Adrenal gland (tissue), 12 donors: ENCODE results near the gene NODAL. TPM values are rescaled to one million over a fixed set of nuclear protein-coding genes. Genes with fewer than 3 reads are reported as not detected.

Source experiments
- DNase-seq, 7 donors: peaks; one replicate each; pipeline ENCODE4 v3.0.0-alpha.2; 2019 to 2020
- H3K27ac ChIP-seq, 5 donors: fragments of 200-600 bp; sonication (generic) in 4 of 5; 1 replicate in 3 of 5; 2 replicates in 2 of 5; pipeline versions ENCODE4 v1.5.1 to v1.8.0; 2016 to 2020; ENCODE audit warnings: mild to moderate bottlenecking in 1 of 5
- H3K27me3 ChIP-seq: fragments of 200-600 bp; 2 replicates; pipeline ENCODE4 v1.8.0; 2021
- H3K36me3 ChIP-seq, 2 donors: fragments of 200-600 bp; replicated peaks in 1 of 2; 1 replicate in 1 of 2; 2 replicates in 1 of 2; pipeline versions ENCODE4 v1.5.1 to v1.8.0; 2018 to 2022
- H3K4me1 ChIP-seq, 2 donors: fragments of 200-600 bp; replicated peaks in 1 of 2; 1 replicate in 1 of 2; 2 replicates in 1 of 2; pipeline versions ENCODE4 v1.5.1 to v1.8.0; 2018 to 2021
- H3K4me3 ChIP-seq, 4 donors: fragments of 200-600 bp; sonication (generic) in 3 of 4; one replicate each; pipeline ENCODE4 v1.5.1; 2016 to 2018
- H3K9me3 ChIP-seq, 3 donors: fragments of 200-600 bp; sonication (generic) in 1 of 3; replicated peaks in 1 of 3; 1 replicate in 2 of 3; 2 replicates in 1 of 3; pipeline versions ENCODE4 v1.5.1 to v1.8.0; 2016 to 2021
- CTCF ChIP-seq, 6 experiments: fragments of 450-650 bp in 4 of 6; fragments of 200-600 bp in 2 of 6; sonication (generic) in 1 of 6; IDR thresholded peaks; 1 replicate in 5 of 6; 2 replicates in 1 of 6; pipeline versions ENCODE4 v1.5.1 to v1.8.0; 2016 to 2021; ENCODE audit warnings: antibody characterized with exemption in 6 of 6, mild to moderate bottlenecking in 2 of 6, moderate library complexity in 1 of 6
- POLR2A ChIP-seq, 2 donors: fragments of 450-650 bp; IDR thresholded peaks; one replicate each; pipeline ENCODE4 v1.6.1; 2017; ENCODE audit warnings: antibody characterized with exemption in 2 of 2, mild to moderate bottlenecking in 2 of 2, moderate library complexity in 1 of 2
- WGBS, 4 donors: extraction: QIAGEN DNeasy Blood & Tissue Kit in 2 of 4; methylation state at CpG; one replicate each; pipeline versions ENCODE4 v1.1.5 to v1.1.7; 2013 to 2017; 5-methylcytosine and 5-hydroxymethylcytosine counted together
- intact Hi-C, 2 donors: fragments of 100-400 bp; cut with DNase I; formaldehyde crosslinking; loops; one replicate each; pipeline versions ENCODE4 v1.14.1 to v1.15.0; 2022 to 2023
- polyA plus RNA-seq, 3 donors: library from polyadenylated mRNA; stranded (reverse); fragments of 200-250 nt in 2 of 3; fragments of 350-450 nt in 1 of 3; fragmentation: Illumina TruSeq in 1 of 3; extraction: RNeasy Lipid Tissue Mini Kit (QIAGEN cat#74804) in 1 of 3; gene quantifications; one replicate each; pipeline ENCODE4 v1.2.3, GENCODE V29; 2013 to 2014
- total RNA-seq, 9 donors: library from RNA; depleted of rRNA in 4 of 9; stranded (reverse); fragments of >200 nt in 4 of 9; fragments of 120-200 nt in 1 of 9; fragmentation: NEBNext Ultra II Directional in 1 of 9; extraction: Animal tissue kit (Norgen Biotek cat#: 25700) in 1 of 9; gene quantifications; one replicate each; pipeline versions ENCODE4 v1.1.0 to v1.2.4, GENCODE V29; 2013 to 2023
- donor health status: healthy with polysubstance abuse.
- donor health status: Bipolar disorder and iron deficiency.
- donor health status: DM: yes; HTN: yes; CAD: no.
- donor health status: DM: no; HTN: no; CAD: no.
- donor health status: DM: no; HTN: no; CAD: no.
- donor health status: DM: yes; HTN: yes; CAD: no.

NODAL gene
- total and polyA plus RNA-seq, 12 donors, result not detected

GRCh38 chr10:70404036-70404786 lies 37.3 kb downstream of the NODAL start, which contains the start of gene EIF4EBP2:
Gene EIF4EBP2, plus strand, starts transcription at chr10:70404145. Its CDS starts 257 bp downstream, at chr10:70404402.
- TF ChIP-seq CTCF (IDR thresholded peaks at IDR 0.05) (peak in 1 of 6 experiments; percentile 12), POLR2A (IDR thresholded peaks at IDR 0.05) (peak; percentile 96 to 99)
- peak; percentile 97 to 99 (median 99) for DNase-seq
- H3K27ac ChIP-seq, result peak within 1 kb of the TSS; percentile 94 to 99 (median 97)
- peak within 1 kb of the TSS; percentile 25 to 93 (median 30) for H3K4me3 ChIP-seq
- H3K27me3 ChIP-seq, result no peaks in the 10 kb centered on the region
- no peaks in the 10 kb centered on the region for H3K9me3 ChIP-seq
- peaks cover 36 to 37% of the 10 kb centered on the region in 2 donors for H3K4me1 ChIP-seq
- 0 to 1% (median 0%) methylated on average over 16 to 100 of the region's 103 CpGs for WGBS, 4 donors
- intact Hi-C loops, result no loop called here
- no peaks in the 10 kb centered on the region for H3K36me3 ChIP-seq

GRCh38 chr10:70403483-70404035 lies 37.9 kb downstream of the NODAL start:
- peak overlapping the region in 3 of 5 donors; percentile 97 to 99 (median 98) for H3K27ac ChIP-seq
- H3K36me3 ChIP-seq, result no peaks in the 10 kb centered on the region
- H3K4me3 ChIP-seq, result peak overlapping the region in 2 of 4 donors; percentile 34 to 93
- intact Hi-C loops, result no loop called here
- TF ChIP-seq POLR2A (IDR thresholded peaks at IDR 0.05) (no peak), CTCF (IDR thresholded peaks at IDR 0.05) (no peak)
- peaks cover 29 to 30% of the 10 kb centered on the region in 2 donors for H3K4me1 ChIP-seq
- H3K27me3 ChIP-seq, result no peaks in the 10 kb centered on the region
- no peaks in the 10 kb centered on the region for H3K9me3 ChIP-seq
- DNase-seq, result no peak
- WGBS, 4 donors, result 4 to 7% (median 5%) methylated on average over 11 to 12 of the region's 12 CpGs

- Histone ChIP-seq H3K27me3 (no peaks in the 10 kb centered on the region), H3K4me1 (peaks cover 6 to 12% of the 10 kb centered on the region in 2 donors), H3K9me3 (no peaks in the 10 kb centered on the region), H3K4me3 (no peak overlapping the region), H3K36me3 (no peaks in the 10 kb centered on the region), H3K27ac (no peak overlapping the region)
- intact Hi-C loops, result no loop called here
- no peak for DNase-seq
- WGBS, 4 donors, result 93 to 97% (median 95%) methylated on average over 3 of the region's 3 CpGs
- TF ChIP-seq POLR2A (IDR thresholded peaks at IDR 0.05), result no peak
- no peak for TF ChIP-seq CTCF (IDR thresholded peaks at IDR 0.05)
Measured at GRCh38 chr10:70399177-70399576, 42.3 kb downstream of the NODAL start.

GRCh38 chr10:70396140-70396539 lies 45.3 kb downstream of the NODAL start:
- H3K27ac ChIP-seq, result no peak overlapping the region
- no peak overlapping the region for H3K4me3 ChIP-seq
- peaks cover 0 to 5% of the 10 kb centered on the region in 2 donors for H3K4me1 ChIP-seq
- 67 to 100% (median 74%) methylated on average over 1 of the region's 1 CpG for WGBS, 4 donors
- DNase-seq, result no peak
- intact Hi-C loops, result no loop called here
- no peaks in the 10 kb centered on the region for H3K9me3 ChIP-seq
- TF ChIP-seq POLR2A (IDR thresholded peaks at IDR 0.05) (no peak), CTCF (IDR thresholded peaks at IDR 0.05) (no peak)
- H3K36me3 ChIP-seq, result no peaks in the 10 kb centered on the region
- H3K27me3 ChIP-seq, result no peaks in the 10 kb centered on the region
